ENCODE data around the gene TXNDC8. TPM values are rescaled to one million over a fixed set of nuclear protein-coding genes. Genes with fewer than 3 reads are reported as not detected.

TXNDC8 gene
- total RNA-seq, 1 donor = not detected

GRCh38 chr9:110344821-110345220, 7.2 kb upstream of the TXNDC8 start:
- no peaks in the 10 kb centered on the region for H3K36me3 ChIP-seq (ENCODE audit: insufficient read depth, low read length)
- no peak overlapping the region for H2AFZ ChIP-seq (ENCODE audit: low read length)
- no peak overlapping the region for H3K4me3 ChIP-seq (ENCODE audit: insufficient read depth, low read length)
- no peak overlapping the region for H3K27ac ChIP-seq (ENCODE audit: low read depth, low read length)
- TF ChIP-seq CTCF (IDR thresholded peaks at IDR 0.05; ENCODE audit: extremely low read depth, low read depth, low read length) = no peak
- no peaks in the 10 kb centered on the region for H3K4me1 ChIP-seq (ENCODE audit: insufficient read depth, low read length)
- no peaks in the 10 kb centered on the region for H3K79me2 ChIP-seq (ENCODE audit: insufficient read depth, low read length)
- no peak for DNase-seq (ENCODE audit: insufficient read length, low spot score, missing footprints)
- no peaks in the 10 kb centered on the region for H4K20me1 ChIP-seq (ENCODE audit: insufficient read depth, low read length)
- H3K9me3 ChIP-seq (ENCODE audit: low read depth, low read length) = no peaks in the 10 kb centered on the region
- H3K27me3 ChIP-seq (ENCODE audit: insufficient read depth, low read length) = no peaks in the 10 kb centered on the region
- no peak overlapping the region for H3K4me2 ChIP-seq (ENCODE audit: insufficient read depth, low read length)

GRCh38 chr9:110343551-110343950, 5.9 kb upstream of the TXNDC8 start:
- Histone ChIP-seq H3K4me3 (ENCODE audit: insufficient read depth, low read length) (no peak overlapping the region), H3K36me3 (ENCODE audit: insufficient read depth, low read length) (no peaks in the 10 kb centered on the region), H3K4me1 (ENCODE audit: insufficient read depth, low read length) (peaks cover under 1% of the 10 kb centered on the region), H2AFZ (ENCODE audit: low read length) (no peak overlapping the region), H3K4me2 (ENCODE audit: insufficient read depth, low read length) (no peak overlapping the region), H3K27ac (ENCODE audit: low read depth, low read length) (no peak overlapping the region), H4K20me1 (ENCODE audit: insufficient read depth, low read length) (no peaks in the 10 kb centered on the region), H3K9me3 (ENCODE audit: low read depth, low read length) (no peaks in the 10 kb centered on the region), H3K79me2 (ENCODE audit: insufficient read depth, low read length) (no peaks in the 10 kb centered on the region), H3K27me3 (ENCODE audit: insufficient read depth, low read length) (no peaks in the 10 kb centered on the region)
- TF ChIP-seq CTCF (IDR thresholded peaks at IDR 0.05; ENCODE audit: extremely low read depth, low read depth, low read length) = no peak
- no peak for DNase-seq (ENCODE audit: insufficient read length, low spot score, missing footprints)

GRCh38 chr9:110340306-110340705, 2.6 kb upstream of the TXNDC8 start:
- TF ChIP-seq CTCF (IDR thresholded peaks at IDR 0.05; ENCODE audit: extremely low read depth, low read depth, low read length) = peak; percentile 64
- peak; percentile 59 for DNase-seq (ENCODE audit: insufficient read length, low spot score, missing footprints)
- no peaks in the 10 kb centered on the region for H3K27me3 ChIP-seq (ENCODE audit: insufficient read depth, low read length)
- no peak overlapping the region for H3K4me3 ChIP-seq (ENCODE audit: insufficient read depth, low read length)
- no peak overlapping the region for H2AFZ ChIP-seq (ENCODE audit: low read length)
- no peaks in the 10 kb centered on the region for H4K20me1 ChIP-seq (ENCODE audit: insufficient read depth, low read length)
- H3K79me2 ChIP-seq (ENCODE audit: insufficient read depth, low read length) = no peaks in the 10 kb centered on the region
- H3K36me3 ChIP-seq (ENCODE audit: insufficient read depth, low read length) = no peaks in the 10 kb centered on the region
- no peak overlapping the region for H3K4me2 ChIP-seq (ENCODE audit: insufficient read depth, low read length)
- no peaks in the 10 kb centered on the region for H3K9me3 ChIP-seq (ENCODE audit: low read depth, low read length)
- H3K27ac ChIP-seq (ENCODE audit: low read depth, low read length) = no peak overlapping the region
- peaks cover 14% of the 10 kb centered on the region for H3K4me1 ChIP-seq (ENCODE audit: insufficient read depth, low read length)

GRCh38 chr9:110338143-110338542, 480 bp upstream of the TXNDC8 start:
- no peak overlapping the region for H2AFZ ChIP-seq (ENCODE audit: low read length)
- no peaks in the 10 kb centered on the region for H3K79me2 ChIP-seq (ENCODE audit: insufficient read depth, low read length)
- no peaks in the 10 kb centered on the region for H4K20me1 ChIP-seq (ENCODE audit: insufficient read depth, low read length)
- H3K9me3 ChIP-seq (ENCODE audit: low read depth, low read length) = no peaks in the 10 kb centered on the region
- H3K36me3 ChIP-seq (ENCODE audit: insufficient read depth, low read length) = no peaks in the 10 kb centered on the region
- H3K4me2 ChIP-seq (ENCODE audit: insufficient read depth, low read length) = no peak overlapping the region
- no peak for TF ChIP-seq CTCF (IDR thresholded peaks at IDR 0.05; ENCODE audit: extremely low read depth, low read depth, low read length)
- peaks cover 14% of the 10 kb centered on the region for H3K4me1 ChIP-seq (ENCODE audit: insufficient read depth, low read length)
- H3K4me3 ChIP-seq (ENCODE audit: insufficient read depth, low read length) = no peak overlapping the region
- DNase-seq (ENCODE audit: insufficient read length, low spot score, missing footprints) = no peak
- H3K27me3 ChIP-seq (ENCODE audit: insufficient read depth, low read length) = no peaks in the 10 kb centered on the region
- peak overlapping the region; percentile 44 for H3K27ac ChIP-seq (ENCODE audit: low read depth, low read length)
